ENCODE data around the gene ATP5PD. TPM values are rescaled to one million over a fixed set of nuclear protein-coding genes. Genes with fewer than 3 reads are reported as not detected.

ATP5PD gene
- total RNA-seq, 1 experiment from 2014 or later = 344 TPM

- H3K36me3 Mint-ChIP-seq (ENCODE audit: insufficient read depth in 1 of 3, low read depth in 3 of 3) = peaks cover 27 to 45% (median 40%) of the 10 kb centered on the region in 3 experiments; a peak in 6 of 7 replicates
- peaks cover 19 to 35% of the 10 kb centered on the region in 2 experiments for H3K9me3 Mint-ChIP-seq
Observed at GRCh38 chr17:75024686-75025397, 21.9 kb downstream of the ATP5PD start.

More at GRCh38 chr17:75024686-75025397, 21.9 kb downstream of the ATP5PD start:
- no peak overlapping the region for H3T11ph ChIP-seq (ENCODE audit: low read length)
- H4K8ac ChIP-seq (replicated peaks; ENCODE audit: insufficient read length, low read depth, low read length) = no peak overlapping the region
- no peaks in the 10 kb centered on the region for H3K79me1 ChIP-seq (ENCODE audit: insufficient read depth, low read depth, low read length, poor library complexity, severe bottlenecking)
- H2BK12ac ChIP-seq (ENCODE audit: insufficient read length, low read depth, low read length) = no peak overlapping the region
- H4K20me1 ChIP-seq (ENCODE audit: control insufficient read depth, insufficient read depth, insufficient read length) = no peaks in the 10 kb centered on the region
- Mint-ChIP-seq H3K4me3 (no peak overlapping the region), H3K27me3 (ENCODE audit: low read depth) (peaks cover 12% of the 10 kb centered on the region), H3K27ac (no peak overlapping the region), H3K4me1 (no peaks in the 10 kb centered on the region)
- no peak overlapping the region for H3K14ac ChIP-seq (ENCODE audit: insufficient read depth, low read length)
- H2BK20ac ChIP-seq (ENCODE audit: low read depth, low read length, poor library complexity, severe bottlenecking) = no peak overlapping the region
- no peaks in the 10 kb centered on the region for H3K4me1 ChIP-seq (ENCODE audit: insufficient read depth, low read length)
- H2AK5ac ChIP-seq (ENCODE audit: insufficient read length, low read length) = no peak overlapping the region
- H3K27ac ChIP-seq (ENCODE audit: insufficient read length, low read depth, low read length) = no peak overlapping the region
- no peak overlapping the region for H3K9ac ChIP-seq (ENCODE audit: extremely low read depth, insufficient read length, low read length)
- no peak overlapping the region for H2BK120ac ChIP-seq (ENCODE audit: low read depth, low read length, poor library complexity, severe bottlenecking)
- H3K4me2 ChIP-seq (ENCODE audit: insufficient read depth, insufficient read length, low read length) = no peak overlapping the region
- no peak overlapping the region for H4K5ac ChIP-seq (ENCODE audit: insufficient read length, low read depth, low read length)
- no peaks in the 10 kb centered on the region for H3K79me2 ChIP-seq (ENCODE audit: insufficient read depth, low read length)
- no peak for TF ChIP-seq CTCF (conservative IDR thresholded peaks at IDR 0.05)
- no peaks in the 10 kb centered on the region for H3K9me3 ChIP-seq (ENCODE audit: control insufficient read depth, low read depth, low read length)
- no peak overlapping the region for H3K23ac ChIP-seq (ENCODE audit: insufficient read length, low read depth, low read length)
- WGBS (ENCODE audit: extremely low coverage, insufficient read length, low lambda C conversion rate) = no CpG with 5 or more reads among the region's 10 CpGs
- no peak overlapping the region for H3K18ac ChIP-seq (ENCODE audit: insufficient read length, low read depth, low read length)
- no peak overlapping the region for H2BK15ac ChIP-seq (ENCODE audit: low read depth, low read length)
- no peak overlapping the region for H3K4ac ChIP-seq (ENCODE audit: low read depth, low read length)
- H3K56ac ChIP-seq (ENCODE audit: insufficient read length, low read depth, low read length) = no peak overlapping the region
- DNase-seq = no peak
- H2BK5ac ChIP-seq (ENCODE audit: insufficient read length, low read length) = no peak overlapping the region
- no peaks in the 10 kb centered on the region for H3K23me2 ChIP-seq (ENCODE audit: insufficient read length, low read depth, low read length, poor library complexity, severe bottlenecking)
- H3K27me3 ChIP-seq (ENCODE audit: insufficient read depth, low read length) = no peaks in the 10 kb centered on the region
- no peak overlapping the region for H4K91ac ChIP-seq (ENCODE audit: insufficient read length, low read depth, low read length)
- H2AFZ ChIP-seq (ENCODE audit: low read length) = no peak overlapping the region
